ENCODE results near the gene NEFH. TPM values are rescaled to one million over a fixed set of nuclear protein-coding genes. Genes with fewer than 3 reads are reported as not detected.
A peak's percentile ranks its signal among the peaks of the same experiment; 100 is the strongest.
"Not testable (repeated sequence)": the region's sequence is repeated elsewhere in the genome, so short reads cannot be mapped to it uniquely, and the experiment has no call there.

NEFH gene
- 0.69 and 0.80 TPM in 2 replicates for total RNA-seq
- long read RNA-seq, transcript NEFH-201 (4 exons, 3,783 nt), result major isoform, 10 of 10 reads
- long read RNA-seq, partial matches to known transcripts, result 0 of 10 reads
- long read RNA-seq, other reads (novel, unspliced or antisense), result 0 of 10 reads

- Mint-ChIP-seq H3K4me1 (ENCODE audit: low read depth) (peaks cover 13% of the 10 kb centered on the region), H3K27ac (no peak within 1 kb of the TSS), H3K27me3 (peaks cover 67% of the 10 kb centered on the region), H3K36me3 (ENCODE audit: insufficient read depth) (peaks cover 2% of the 10 kb centered on the region), H3K4me3 (ENCODE audit: low read depth) (peak within 1 kb of the TSS; percentile 34), H3K9me3 (ENCODE audit: low read depth) (peaks cover 3% of the 10 kb centered on the region)
- no peak for TF ChIP-seq CTCF (IDR thresholded peaks at IDR 0.05; ENCODE audit: unreplicated experiment)
- no peak for DNase-seq (ENCODE audit: low spot score, unreplicated experiment)
Measured at GRCh38 chr22:29479417-29480261, at the start of gene NEFH. Gene NEFH, plus strand, starts transcription at chr22:29480218. Its CDS starts 45 bp downstream, at chr22:29480263.

- peak overlapping the region; percentile 27 for H3K4me3 Mint-ChIP-seq (ENCODE audit: low read depth)
- no peak for DNase-seq (ENCODE audit: low spot score, unreplicated experiment)
- peaks cover 2% of the 10 kb centered on the region for H3K27me3 Mint-ChIP-seq
- H3K27ac Mint-ChIP-seq, result peak overlapping the region; percentile 95
- H3K4me1 Mint-ChIP-seq (ENCODE audit: low read depth), result peaks cover 22% of the 10 kb centered on the region
- no peaks in the 10 kb centered on the region for H3K36me3 Mint-ChIP-seq (ENCODE audit: insufficient read depth)
- no peaks in the 10 kb centered on the region for H3K9me3 Mint-ChIP-seq (ENCODE audit: low read depth)
- no peak for TF ChIP-seq CTCF (IDR thresholded peaks at IDR 0.05; ENCODE audit: unreplicated experiment)
Measured at GRCh38 chr22:29431986-29432385, 48.0 kb upstream of the NEFH start.

- Mint-ChIP-seq H3K4me1 (ENCODE audit: low read depth) (peaks cover 22% of the 10 kb centered on the region), H3K27me3 (no peaks in the 10 kb centered on the region), H3K36me3 (ENCODE audit: insufficient read depth) (no peaks in the 10 kb centered on the region), H3K9me3 (ENCODE audit: low read depth) (no peaks in the 10 kb centered on the region), H3K4me3 (ENCODE audit: low read depth) (no peak overlapping the region), H3K27ac (peak overlapping the region; percentile 16)
- no peak for DNase-seq (ENCODE audit: low spot score, unreplicated experiment)
- no peak for TF ChIP-seq CTCF (IDR thresholded peaks at IDR 0.05; ENCODE audit: unreplicated experiment)
Measured at GRCh38 chr22:29433856-29434255, 46.2 kb upstream of the NEFH start.

DNA sequence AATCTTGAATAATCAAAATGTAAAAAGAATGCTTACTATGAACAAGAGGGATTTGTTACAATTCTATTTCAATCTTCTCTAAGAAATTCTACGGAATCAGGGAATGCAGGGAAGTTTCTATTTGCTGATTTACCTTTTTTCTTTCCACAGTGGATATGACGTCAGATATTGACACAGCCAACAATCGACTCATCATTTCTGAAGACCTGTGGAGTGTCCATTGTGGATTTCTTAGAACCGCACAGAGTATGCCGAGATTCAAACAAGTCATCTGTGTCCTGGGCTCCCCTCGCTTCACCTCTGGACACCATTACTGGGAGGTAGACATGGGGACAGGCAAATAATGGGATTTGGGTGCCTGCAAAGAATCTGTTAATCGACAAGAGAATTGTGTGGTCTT, 45.7 kb upstream of the NEFH start:
- Mint-ChIP-seq H3K4me1 (ENCODE audit: low read depth) (peaks cover 22% of the 10 kb centered on the region), H3K27me3 (no peaks in the 10 kb centered on the region), H3K9me3 (ENCODE audit: low read depth) (no peaks in the 10 kb centered on the region), H3K27ac (peak overlapping the region; percentile 16), H3K36me3 (ENCODE audit: insufficient read depth) (no peaks in the 10 kb centered on the region), H3K4me3 (ENCODE audit: low read depth) (no peak overlapping the region)
- no peak for TF ChIP-seq CTCF (IDR thresholded peaks at IDR 0.05; ENCODE audit: unreplicated experiment)
- no peak for DNase-seq (ENCODE audit: low spot score, unreplicated experiment)

DNA sequence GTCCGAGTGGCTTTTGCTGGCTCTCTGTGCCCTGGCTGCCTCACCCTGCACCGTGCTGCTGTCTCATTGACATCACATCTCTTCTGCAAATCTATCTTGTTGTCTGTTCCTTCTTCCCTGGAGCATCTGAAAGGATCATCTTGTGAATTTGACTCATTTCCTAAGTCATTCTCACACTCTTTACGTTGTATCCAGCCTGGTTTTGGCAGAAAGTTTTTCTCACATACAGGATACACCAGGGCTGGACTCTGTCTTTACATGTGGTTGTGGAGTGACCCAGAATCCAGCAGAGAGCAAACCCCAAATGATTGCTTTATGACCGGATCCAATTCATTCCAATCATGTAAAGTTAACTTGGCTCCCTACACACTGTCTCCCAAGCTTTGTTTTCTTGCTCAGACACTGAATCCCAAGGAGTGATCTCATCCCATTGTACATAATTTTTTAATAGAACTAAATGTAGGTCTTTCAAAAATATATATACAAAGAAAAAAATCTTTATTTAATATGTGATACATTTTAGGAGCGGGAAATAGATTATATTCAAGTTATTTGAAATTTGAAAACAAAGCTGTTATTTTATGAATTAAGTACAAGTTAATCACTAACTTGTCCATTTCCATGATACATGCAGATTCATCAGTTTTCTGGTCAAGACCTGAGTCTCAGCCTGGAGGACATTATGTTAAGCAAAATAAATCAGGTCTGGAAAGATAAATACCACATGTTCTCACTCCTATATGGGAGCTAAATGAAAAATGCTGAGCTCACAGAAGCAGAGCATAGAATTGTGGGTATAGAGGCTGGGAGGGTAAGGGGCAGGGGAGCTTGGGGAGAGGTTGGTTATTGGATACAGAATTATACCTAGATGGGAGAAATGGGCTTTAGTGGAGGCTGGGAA, 44.5 kb upstream of the NEFH start:
- no peak for DNase-seq (ENCODE audit: low spot score, unreplicated experiment)
- TF ChIP-seq CTCF (IDR thresholded peaks at IDR 0.05; ENCODE audit: unreplicated experiment), result no peak
- Mint-ChIP-seq H3K36me3 (ENCODE audit: insufficient read depth) (no peaks in the 10 kb centered on the region), H3K4me3 (ENCODE audit: low read depth) (no peak overlapping the region), H3K4me1 (ENCODE audit: low read depth) (peaks cover 22% of the 10 kb centered on the region), H3K27me3 (no peaks in the 10 kb centered on the region), H3K9me3 (ENCODE audit: low read depth) (no peaks in the 10 kb centered on the region), H3K27ac (no peak overlapping the region)

DNA sequence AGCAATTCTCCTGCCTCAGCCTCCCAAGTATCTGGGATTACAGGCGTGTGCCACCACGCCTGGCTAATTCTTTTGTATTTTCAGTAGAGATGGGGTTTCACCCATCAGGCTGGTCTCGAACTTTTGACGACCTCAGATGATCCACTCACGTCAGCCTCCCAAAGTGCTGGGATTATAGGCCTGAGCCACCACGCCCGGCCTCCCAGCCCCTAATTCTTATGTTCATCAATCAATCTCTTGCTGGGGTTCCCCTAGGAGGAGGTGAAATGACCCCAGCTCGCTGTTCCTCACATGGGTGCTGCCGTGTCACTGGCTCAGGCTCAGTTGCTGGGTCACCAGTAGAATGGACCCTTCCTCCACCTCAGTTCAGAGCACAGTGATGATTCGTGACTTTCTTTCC, 41.7 kb upstream of the NEFH start, which contains the start of gene RFPL1:
TSS of gene RFPL1 (plus strand) at position 301 of the 400 bp plus-strand sequence.
- not testable (repeated sequence) for DNase-seq (ENCODE audit: low spot score, unreplicated experiment); H3K4me3 Mint-ChIP-seq (ENCODE audit: low read depth); H3K27me3 Mint-ChIP-seq; H3K27ac Mint-ChIP-seq; H3K36me3 Mint-ChIP-seq (ENCODE audit: insufficient read depth); H3K9me3 Mint-ChIP-seq (ENCODE audit: low read depth)
- H3K4me1 Mint-ChIP-seq (ENCODE audit: low read depth), result peaks cover 11% of the 10 kb centered on the region

Measured in progenitor cell of endocrine pancreas (in vitro differentiated cells).